ENCODE measurements around the gene PCDHGA4.
"Not testable (repeated sequence)": the region's sequence is repeated elsewhere in the genome, so short reads cannot be mapped to it uniquely, and the experiment has no call there.

Gene PCDHGA4

DNA sequence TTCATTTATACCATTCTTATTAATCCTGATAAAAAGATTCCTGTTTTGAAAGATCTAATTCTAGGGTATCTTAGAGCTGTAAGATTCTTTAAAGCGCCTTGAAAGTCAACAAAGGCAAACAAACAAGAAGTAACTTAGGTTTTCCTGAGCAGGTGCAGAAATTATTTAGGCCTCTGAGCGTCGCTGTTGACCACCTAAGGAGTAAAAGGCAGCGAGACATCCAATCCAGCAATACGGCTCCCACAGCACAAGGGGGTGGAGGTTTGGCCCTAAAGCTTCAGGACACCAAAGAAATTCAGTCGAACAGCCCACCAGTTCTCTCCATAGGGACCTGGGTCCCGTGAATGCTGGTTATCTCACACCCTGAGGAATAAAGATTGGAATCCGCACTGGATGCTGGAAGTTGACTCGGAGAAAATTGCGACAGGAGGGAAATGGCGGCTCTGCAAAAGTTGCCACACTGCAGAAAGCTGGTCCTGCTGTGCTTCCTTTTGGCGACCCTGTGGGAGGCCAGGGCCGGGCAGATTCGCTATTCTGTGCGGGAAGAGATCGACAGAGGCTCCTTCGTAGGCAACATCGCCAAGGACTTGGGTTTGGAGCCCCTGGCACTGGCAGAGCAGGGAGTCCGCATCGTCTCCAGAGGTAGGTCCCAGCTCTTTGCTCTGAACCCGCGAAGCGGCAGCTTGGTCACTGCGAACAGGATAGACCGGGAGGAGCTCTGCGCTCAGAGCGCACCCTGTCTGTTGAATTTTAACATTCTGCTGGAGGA, 16.1 kb upstream of the PCDHGA4 start, which contains the start of gene PCDHGA2:
Gene PCDHGA2, plus strand, starts transcription at position 223 of the 769 bp plus-strand sequence.
- Histone ChIP-seq H4K20me1 (ENCODE audit: insufficient read depth, low read length) (no peaks in the 10 kb centered on the region), H3K9ac (ENCODE audit: low read length) (no peak within 1 kb of the TSS), H2AFZ (ENCODE audit: low read depth, low read length) (no peak within 1 kb of the TSS), H3K79me2 (ENCODE audit: low read length) (no peaks in the 10 kb centered on the region), H3K4me1 (ENCODE audit: low read length) (no peaks in the 10 kb centered on the region), H3K9me3 (ENCODE audit: insufficient read depth, low read length) (no peaks in the 10 kb centered on the region), H3K27ac (ENCODE audit: low read length) (no peak within 1 kb of the TSS), H3K36me3 (replicated peaks; ENCODE audit: low read depth, low read length) (no peaks in the 10 kb centered on the region), H3K4me3 (ENCODE audit: low read length) (no peak within 1 kb of the TSS), H3K4me2 (ENCODE audit: low read length) (no peak within 1 kb of the TSS), H3K27me3 (ENCODE audit: low read depth, low read length) (no peaks in the 10 kb centered on the region)
- TF ChIP-seq, protein P1, sequence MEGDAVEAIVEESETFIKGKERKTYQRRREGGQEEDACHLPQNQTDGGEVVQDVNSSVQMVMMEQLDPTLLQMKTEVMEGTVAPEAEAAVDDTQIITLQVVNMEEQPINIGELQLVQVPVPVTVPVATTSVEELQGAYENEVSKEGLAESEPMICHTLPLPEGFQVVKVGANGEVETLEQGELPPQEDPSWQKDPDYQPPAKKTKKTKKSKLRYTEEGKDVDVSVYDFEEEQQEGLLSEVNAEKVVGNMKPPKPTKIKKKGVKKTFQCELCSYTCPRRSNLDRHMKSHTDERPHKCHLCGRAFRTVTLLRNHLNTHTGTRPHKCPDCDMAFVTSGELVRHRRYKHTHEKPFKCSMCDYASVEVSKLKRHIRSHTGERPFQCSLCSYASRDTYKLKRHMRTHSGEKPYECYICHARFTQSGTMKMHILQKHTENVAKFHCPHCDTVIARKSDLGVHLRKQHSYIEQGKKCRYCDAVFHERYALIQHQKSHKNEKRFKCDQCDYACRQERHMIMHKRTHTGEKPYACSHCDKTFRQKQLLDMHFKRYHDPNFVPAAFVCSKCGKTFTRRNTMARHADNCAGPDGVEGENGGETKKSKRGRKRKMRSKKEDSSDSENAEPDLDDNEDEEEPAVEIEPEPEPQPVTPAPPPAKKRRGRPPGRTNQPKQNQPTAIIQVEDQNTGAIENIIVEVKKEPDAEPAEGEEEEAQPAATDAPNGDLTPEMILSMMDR (IDR thresholded peaks at IDR 0.05; ENCODE audit: low read depth, low read length) = no peak
- no peak for TF ChIP-seq EZH2phosphoT487 (IDR thresholded peaks at IDR 0.05; ENCODE audit: low read depth)

DNA sequence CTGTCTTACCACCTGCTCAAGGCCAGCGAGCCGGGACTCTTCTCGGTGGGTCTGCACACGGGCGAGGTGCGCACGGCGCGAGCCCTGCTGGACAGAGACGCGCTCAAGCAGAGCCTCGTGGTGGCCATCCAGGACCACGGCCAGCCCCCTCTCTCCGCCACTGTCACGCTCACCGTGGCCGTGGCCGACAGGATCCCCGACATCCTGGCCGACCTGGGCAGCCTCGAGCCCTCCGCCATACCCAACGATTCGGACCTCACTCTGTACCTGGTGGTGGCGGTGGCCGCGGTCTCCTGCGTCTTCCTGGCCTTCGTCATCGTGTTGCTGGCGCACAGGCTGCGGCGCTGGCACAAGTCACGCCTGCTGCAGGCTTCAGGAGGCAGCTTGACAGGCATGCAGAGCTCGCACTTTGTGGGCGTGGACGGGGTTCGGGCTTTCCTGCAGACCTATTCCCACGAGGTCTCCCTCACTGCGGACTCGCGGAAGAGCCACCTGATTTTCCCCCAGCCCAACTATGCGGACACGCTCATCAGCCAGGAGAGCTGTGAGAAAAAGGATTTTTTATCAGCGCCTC, 14.0 kb upstream of the PCDHGA4 start:
- H3K27me3 ChIP-seq (ENCODE audit: low read depth, low read length) = not testable (repeated sequence)

DNA sequence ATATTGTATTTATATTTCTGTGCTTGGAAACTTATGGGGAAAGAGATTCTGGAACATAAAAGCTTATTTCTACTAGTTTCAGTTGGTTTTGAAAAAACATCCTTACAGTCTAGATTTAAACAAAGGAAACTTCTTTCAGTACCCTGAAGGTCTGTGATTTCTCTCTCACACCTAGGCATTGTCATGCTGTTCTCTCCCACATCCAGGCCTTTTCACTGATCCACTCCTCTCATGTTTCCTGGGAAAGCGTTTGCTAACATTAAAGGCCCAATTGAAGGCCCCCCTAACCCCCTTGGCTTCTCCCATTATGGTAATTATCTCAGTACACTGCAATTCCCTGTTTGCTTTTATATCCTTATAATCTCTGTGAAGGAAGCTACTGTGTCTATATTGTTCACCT, 12.0 kb upstream of the PCDHGA4 start:
- Histone ChIP-seq H3K27ac (ENCODE audit: low read length) (no peak overlapping the region), H3K4me3 (ENCODE audit: low read length) (no peak overlapping the region), H3K79me2 (ENCODE audit: low read length) (no peaks in the 10 kb centered on the region), H3K36me3 (replicated peaks; ENCODE audit: low read depth, low read length) (no peaks in the 10 kb centered on the region), H3K4me1 (ENCODE audit: low read length) (no peaks in the 10 kb centered on the region), H3K9me3 (ENCODE audit: insufficient read depth, low read length) (no peaks in the 10 kb centered on the region), H3K27me3 (ENCODE audit: low read depth, low read length) (no peaks in the 10 kb centered on the region), H3K4me2 (ENCODE audit: low read length) (no peak overlapping the region), H2AFZ (ENCODE audit: low read depth, low read length) (no peak overlapping the region), H4K20me1 (ENCODE audit: insufficient read depth, low read length) (no peaks in the 10 kb centered on the region), H3K9ac (ENCODE audit: low read length) (no peak overlapping the region)
- TF ChIP-seq, protein P1 (IDR thresholded peaks at IDR 0.05; ENCODE audit: low read depth, low read length) = no peak
- TF ChIP-seq EZH2phosphoT487 (IDR thresholded peaks at IDR 0.05; ENCODE audit: low read depth) = no peak

More for the DNA sequence above, 14.0 kb upstream of the PCDHGA4 start:
- not testable (repeated sequence) for H3K9me3 ChIP-seq (ENCODE audit: insufficient read depth, low read length); H3K9ac ChIP-seq (ENCODE audit: low read length); H2AFZ ChIP-seq (ENCODE audit: low read depth, low read length); H3K4me3 ChIP-seq (ENCODE audit: low read length); H3K4me1 ChIP-seq (ENCODE audit: low read length); H4K20me1 ChIP-seq (ENCODE audit: insufficient read depth, low read length); H3K27ac ChIP-seq (ENCODE audit: low read length); H3K4me2 ChIP-seq (ENCODE audit: low read length); H3K36me3 ChIP-seq (replicated peaks; ENCODE audit: low read depth, low read length); H3K79me2 ChIP-seq (ENCODE audit: low read length)

- no peak within 1 kb of the TSS for H3K4me2 ChIP-seq (ENCODE audit: low read length)
- H3K4me3 ChIP-seq (ENCODE audit: low read length) = no peak within 1 kb of the TSS
- H3K27me3 ChIP-seq (ENCODE audit: low read depth, low read length) = no peaks in the 10 kb centered on the region
Observed at GRCh38 chr5:141343242-141343952, 11.4 kb upstream of the PCDHGA4 start, which contains the start of gene PCDHGA3. Gene PCDHGA3, plus strand, starts transcription at chr5:141343829. Its CDS starts 205 bp downstream, at chr5:141344034.

More at GRCh38 chr5:141343242-141343952, 11.4 kb upstream of the PCDHGA4 start, which contains the start of gene PCDHGA3:
- Histone ChIP-seq H2AFZ (ENCODE audit: low read depth, low read length) (no peak within 1 kb of the TSS), H3K27ac (ENCODE audit: low read length) (no peak within 1 kb of the TSS), H3K79me2 (ENCODE audit: low read length) (no peaks in the 10 kb centered on the region), H3K36me3 (replicated peaks; ENCODE audit: low read depth, low read length) (no peaks in the 10 kb centered on the region), H4K20me1 (ENCODE audit: insufficient read depth, low read length) (no peaks in the 10 kb centered on the region), H3K4me1 (ENCODE audit: low read length) (no peaks in the 10 kb centered on the region), H3K9ac (ENCODE audit: low read length) (no peak within 1 kb of the TSS), H3K9me3 (ENCODE audit: insufficient read depth, low read length) (no peaks in the 10 kb centered on the region)
- TF ChIP-seq EZH2phosphoT487 (IDR thresholded peaks at IDR 0.05; ENCODE audit: low read depth) = no peak
- TF ChIP-seq, protein P1 (IDR thresholded peaks at IDR 0.05; ENCODE audit: low read depth, low read length) = no peak

All from OCI-LY3 (cell line).